GM19351 (cell line): ENCODE measurements around the gene CDX1.
"Not testable (repeated sequence)": the region's sequence is repeated elsewhere in the genome, so short reads cannot be mapped to it uniquely, and the experiment has no call there.

ENCODE experiments used
- ATAC-seq: cut with Tn5 transposase; IDR thresholded peaks from one replicate; pipeline ENCODE4 v1.9.1; 2021; ENCODE audit warnings: mild to moderate bottlenecking, moderate library complexity; ENCODE audit not compliant: unreplicated experiment

The CDX1 gene

DNA sequence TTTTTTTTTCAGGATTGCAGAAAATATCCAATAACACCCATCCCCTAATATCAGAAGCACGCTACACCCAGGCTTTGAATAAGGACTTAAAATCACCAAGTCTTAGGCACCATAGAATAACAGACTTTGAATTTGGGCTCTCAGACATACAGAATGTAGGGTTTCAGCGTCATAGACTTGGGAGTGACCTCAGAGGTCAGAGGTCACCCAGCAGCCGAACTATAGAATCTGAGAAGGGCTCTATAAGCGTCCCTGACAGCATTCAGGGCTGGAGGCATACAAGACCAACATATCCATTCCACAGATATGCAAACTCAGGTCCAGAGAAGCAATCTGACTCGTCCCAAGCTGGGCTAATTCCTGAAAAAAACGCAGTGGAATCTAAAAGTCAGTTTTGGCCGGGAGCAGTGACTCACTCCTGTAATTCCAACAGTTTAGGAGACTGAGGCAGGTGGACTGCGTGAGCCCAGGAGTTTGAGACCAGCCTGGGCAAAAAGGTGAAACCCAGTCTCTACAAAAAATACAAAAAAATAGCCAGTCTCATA lies 58.0 kb downstream of the CDX1 start:
- ATAC-seq: no peak

DNA sequence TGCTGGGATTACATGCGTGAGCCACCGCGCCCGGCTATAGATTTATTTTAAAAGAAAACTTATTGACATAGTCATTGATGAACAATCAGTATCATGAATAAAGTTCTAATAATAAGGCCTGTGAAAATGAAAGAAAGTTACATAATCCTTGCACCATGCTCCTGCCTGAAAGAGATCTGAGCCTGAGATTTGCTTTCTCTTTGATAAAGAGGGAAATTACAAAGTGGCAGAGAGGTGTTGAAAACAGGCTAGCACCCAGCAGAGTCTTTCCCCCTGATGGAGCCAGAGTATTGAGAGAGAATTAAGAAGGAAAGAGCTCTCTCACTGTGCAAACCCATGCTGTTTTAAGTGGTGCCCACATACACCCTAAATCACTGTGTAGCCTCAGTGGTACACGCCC lies 60.5 kb downstream of the CDX1 start:
- ATAC-seq: no peak

DNA sequence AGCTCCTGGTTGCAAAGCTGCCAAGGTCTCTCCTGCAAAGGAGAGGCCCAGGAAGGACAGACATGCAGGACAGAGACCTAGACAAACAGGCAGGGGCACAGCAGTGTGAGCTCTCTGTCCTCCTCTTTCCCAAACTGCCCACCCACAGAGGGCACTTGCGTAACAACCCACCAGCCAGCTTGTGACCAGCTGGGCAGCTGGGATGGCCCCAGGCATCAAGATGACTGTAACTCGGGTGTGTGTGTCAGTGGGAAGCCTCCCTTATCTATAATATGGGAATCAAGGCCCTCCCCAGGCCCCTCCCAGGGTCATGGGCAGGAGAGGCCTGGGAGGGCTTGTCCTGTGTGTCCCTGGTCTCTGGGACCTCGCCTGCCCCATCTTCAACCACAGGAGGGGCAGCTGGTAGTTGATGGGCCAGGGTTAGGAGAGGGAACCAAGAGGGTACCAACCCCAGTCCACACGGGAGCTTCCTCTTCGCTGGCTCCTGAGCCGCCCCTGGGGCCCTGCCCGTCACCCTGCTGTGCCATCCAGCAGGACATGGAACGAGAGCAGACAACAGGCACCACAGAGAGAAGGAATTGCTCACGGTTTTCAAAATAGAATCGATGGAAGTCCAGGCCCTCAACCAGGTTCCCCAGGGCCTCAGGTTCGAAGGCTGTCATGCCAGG lies 61.2 kb downstream of the CDX1 start:
- no peak for ATAC-seq

DNA sequence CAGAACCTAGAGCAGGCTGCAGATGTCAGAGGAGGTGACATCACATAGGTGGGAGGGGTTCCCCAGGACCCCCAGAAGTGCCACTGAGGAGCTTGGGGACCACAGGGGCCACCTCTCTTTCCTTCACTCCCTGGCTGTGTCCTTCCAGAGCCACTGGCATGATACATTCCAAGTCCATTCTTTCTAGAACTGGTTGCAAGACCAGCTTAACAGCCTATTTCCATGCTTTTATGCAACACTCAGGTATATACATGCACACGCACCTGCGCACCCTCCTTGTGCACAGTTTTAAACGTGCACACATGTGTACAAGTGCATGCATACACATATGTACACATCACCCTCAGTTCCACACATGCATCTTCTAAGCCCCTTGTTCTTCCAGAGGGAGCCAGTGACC lies 63.0 kb downstream of the CDX1 start:
- ATAC-seq: no peak

DNA sequence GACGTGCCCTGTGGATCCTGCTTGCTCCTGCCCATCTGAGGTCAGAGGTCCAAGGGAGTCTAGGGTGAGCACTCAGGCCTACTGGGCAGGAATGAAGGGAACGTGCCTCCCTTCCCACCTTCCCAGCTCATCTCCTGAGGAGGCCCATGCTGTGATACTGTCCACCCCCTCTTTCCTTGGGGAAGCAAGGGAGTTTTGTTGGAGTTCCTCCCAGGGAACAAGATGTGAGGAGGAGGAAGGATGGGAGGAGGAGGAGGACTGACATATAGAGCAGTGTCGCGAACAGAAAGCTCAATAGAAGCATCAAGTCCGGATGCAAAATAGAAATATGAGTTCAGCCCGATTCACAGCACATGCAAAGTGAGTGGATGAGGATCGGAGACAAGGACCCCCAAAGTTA lies 64.3 kb downstream of the CDX1 start:
- ATAC-seq: no peak

DNA sequence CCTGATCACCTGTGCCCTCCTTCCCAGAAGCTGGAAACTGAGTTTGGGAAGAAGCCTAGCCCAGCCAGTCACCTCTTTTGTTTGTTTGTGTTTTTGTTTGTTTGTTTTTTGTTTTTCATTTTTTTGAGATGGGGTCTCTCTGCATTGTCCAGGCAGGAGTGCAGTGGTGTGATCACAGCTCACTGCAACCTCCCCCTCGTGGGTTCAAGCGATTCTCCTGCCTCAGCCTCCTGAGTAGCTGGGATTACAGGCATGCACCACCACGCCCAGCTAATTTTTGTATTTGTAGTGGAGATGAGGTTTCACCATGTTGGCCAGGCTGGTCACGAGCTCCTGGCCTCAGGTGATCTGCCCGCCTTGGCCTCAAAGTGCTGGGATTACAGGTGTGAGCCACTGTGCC lies 67.1 kb downstream of the CDX1 start:
- ATAC-seq: not testable (repeated sequence)
